Measurements from ENCODE around the gene PIGU. TPM values are rescaled to one million over a fixed set of nuclear protein-coding genes. Genes with fewer than 3 reads are reported as not detected.
A peak's percentile ranks its signal among the peaks of the same experiment; 100 is the strongest.

The PIGU gene
- total RNA-seq, 4 donors from 2014 or later = 13.6 to 21.7 (median 16.2) TPM

GRCh38 chr20:34530342-34530741 is 146.6 kb downstream of the PIGU start:
- TF ChIP-seq POLR2A (IDR thresholded peaks at IDR 0.05) (no peak), CTCF (IDR thresholded peaks at IDR 0.05) (no peak), POLR2AphosphoS5 (IDR thresholded peaks at IDR 0.05) (no peak), EP300 (IDR thresholded peaks at IDR 0.05) (no peak)
- no peaks in the 10 kb centered on the region for H3K27me3 ChIP-seq
- peaks cover 79% of the 10 kb centered on the region for H3K36me3 ChIP-seq
- 79% methylated on average over 5 of the region's 5 CpGs for WGBS
- H3K4me3 ChIP-seq = no peak overlapping the region
- H3K9me3 ChIP-seq = no peaks in the 10 kb centered on the region
- H3K27ac ChIP-seq = no peak overlapping the region
- DNase-seq (ENCODE audit: low spot score in 2 of 2) = peak; percentile 30 to 35
- H3K4me1 ChIP-seq = peaks cover 47% of the 10 kb centered on the region

- no peaks in the 10 kb centered on the region for H3K27me3 ChIP-seq
- 81% methylated on average over 3 of the region's 3 CpGs for WGBS
- no peak overlapping the region for H3K4me3 ChIP-seq
- peaks cover 73% of the 10 kb centered on the region for H3K36me3 ChIP-seq
- peak; percentile 27 to 28 for DNase-seq (ENCODE audit: low spot score in 2 of 2)
- H3K27ac ChIP-seq = no peak overlapping the region
- no peak for TF ChIP-seq POLR2A (IDR thresholded peaks at IDR 0.05)
- no peak for TF ChIP-seq CTCF (IDR thresholded peaks at IDR 0.05)
- no peak for TF ChIP-seq POLR2AphosphoS5 (IDR thresholded peaks at IDR 0.05)
- TF ChIP-seq EP300 (IDR thresholded peaks at IDR 0.05) = no peak
- H3K4me1 ChIP-seq = peaks cover 53% of the 10 kb centered on the region
- H3K9me3 ChIP-seq = no peaks in the 10 kb centered on the region
Measured at GRCh38 chr20:34529742-34530141, 147.2 kb downstream of the PIGU start.

- Histone ChIP-seq H3K9me3 (no peaks in the 10 kb centered on the region), H3K36me3 (peaks cover 65% of the 10 kb centered on the region), H3K4me3 (no peak overlapping the region), H3K4me1 (peaks cover 62% of the 10 kb centered on the region), H3K27ac (peak overlapping the region; percentile 39), H3K27me3 (no peaks in the 10 kb centered on the region)
- DNase-seq (ENCODE audit: low spot score in 2 of 2) = peak; percentile 66 to 73
- no peak for TF ChIP-seq POLR2A (IDR thresholded peaks at IDR 0.05)
- no peak for TF ChIP-seq EP300 (IDR thresholded peaks at IDR 0.05)
- TF ChIP-seq POLR2AphosphoS5 (IDR thresholded peaks at IDR 0.05) = no peak
- no peak for TF ChIP-seq CTCF (IDR thresholded peaks at IDR 0.05)
- 36% methylated on average over 5 of the region's 5 CpGs for WGBS
Measured at GRCh38 chr20:34528921-34529297, 148.0 kb downstream of the PIGU start.

DNA sequence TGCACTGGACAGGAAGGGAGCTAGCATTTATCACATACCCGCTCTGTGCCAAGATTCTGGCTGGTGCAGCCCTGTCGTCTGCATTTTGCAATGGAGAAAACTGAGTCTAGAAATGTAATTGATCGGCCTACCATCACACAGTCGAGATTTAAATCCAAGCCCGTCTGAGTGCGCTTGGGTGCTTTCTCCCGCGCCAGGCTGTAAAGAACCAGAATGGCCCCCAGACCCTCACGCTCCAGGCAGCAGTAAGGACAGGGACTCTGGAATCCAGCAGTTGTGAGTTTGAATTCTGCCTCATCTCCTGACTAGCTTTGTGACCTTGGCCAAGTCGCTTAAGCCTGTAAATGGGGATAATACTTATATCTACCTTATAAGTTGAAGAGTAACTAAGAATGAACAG is 149.9 kb downstream of the PIGU start:
- TF ChIP-seq POLR2AphosphoS5 (IDR thresholded peaks at IDR 0.05) (no peak), POLR2A (IDR thresholded peaks at IDR 0.05) (no peak), CTCF (IDR thresholded peaks at IDR 0.05) (no peak), EP300 (IDR thresholded peaks at IDR 0.05) (no peak)
- Histone ChIP-seq H3K27ac (peak overlapping the region; percentile 85), H3K4me3 (no peak overlapping the region), H3K27me3 (no peaks in the 10 kb centered on the region), H3K9me3 (no peaks in the 10 kb centered on the region), H3K36me3 (peaks cover 49% of the 10 kb centered on the region), H3K4me1 (peaks cover 70% of the 10 kb centered on the region)
- 87% methylated on average over 8 of the region's 10 CpGs for WGBS
- DNase-seq (ENCODE audit: low spot score in 2 of 2) = peak; percentile 24 to 31

DNA sequence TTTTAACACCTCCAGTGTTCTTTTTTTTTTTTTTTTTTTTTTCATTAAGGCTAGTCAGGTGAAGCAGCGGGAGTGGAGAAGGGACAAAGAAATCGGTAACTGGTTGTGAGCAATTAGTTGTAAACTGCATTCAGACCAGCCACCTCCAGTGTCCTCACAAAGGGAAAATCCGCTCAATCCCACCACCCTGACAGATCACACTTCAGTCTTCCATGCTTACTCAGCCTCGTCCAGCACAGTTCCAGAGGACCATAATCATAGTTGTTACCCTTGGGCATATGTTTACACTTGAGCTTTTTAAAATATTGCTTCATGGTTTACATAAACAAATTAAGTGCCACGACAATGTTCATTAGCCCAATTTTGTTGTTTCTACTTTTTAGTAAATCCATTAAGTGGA is 150.4 kb downstream of the PIGU start:
- Histone ChIP-seq H3K27ac (peak overlapping the region; percentile 85), H3K4me3 (no peak overlapping the region), H3K27me3 (no peaks in the 10 kb centered on the region), H3K36me3 (peaks cover 44% of the 10 kb centered on the region), H3K9me3 (no peaks in the 10 kb centered on the region), H3K4me1 (peaks cover 67% of the 10 kb centered on the region)
- no peak for TF ChIP-seq POLR2AphosphoS5 (IDR thresholded peaks at IDR 0.05)
- TF ChIP-seq CTCF (IDR thresholded peaks at IDR 0.05) = no peak
- TF ChIP-seq POLR2A (IDR thresholded peaks at IDR 0.05) = no peak
- TF ChIP-seq EP300 (IDR thresholded peaks at IDR 0.05) = no peak
- WGBS = 60% methylated on average over 5 of the region's 5 CpGs
- DNase-seq (ENCODE audit: low spot score in 2 of 2) = peak; percentile 57 to 58
